NCI-H1694 treated with DMSO at 0.1 percent for 48 hours (cell line): ENCODE measurements around the gene KAZN.

ENCODE experiments used
- DNase-seq: peaks from one replicate; lab custom pipeline; 2025; lab: John Stamatoyannopoulos, UW

KAZN gene

GRCh38 chr1:14713077-14713476 lies 114.6 kb downstream of the KAZN start:
- DNase-seq: no peak

DNA sequence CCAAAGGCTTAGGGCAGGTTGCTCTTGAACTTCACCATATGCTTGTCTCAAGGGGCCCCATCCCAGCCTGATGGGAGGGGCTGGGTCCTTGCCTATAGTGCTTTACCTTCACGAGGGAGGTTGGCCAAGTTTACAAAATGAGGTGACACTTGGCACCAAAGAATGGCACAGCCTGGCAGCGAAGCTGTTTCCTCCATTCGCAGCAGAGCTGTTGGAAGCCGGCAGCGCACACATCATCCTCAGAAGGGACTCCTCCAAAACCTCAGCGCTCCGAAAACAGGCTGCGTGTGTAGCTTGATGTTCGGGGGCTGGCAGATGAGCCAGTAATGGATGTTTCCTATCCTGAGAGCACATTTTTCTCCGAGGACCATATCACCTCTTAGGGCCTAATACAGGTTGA lies 116.8 kb downstream of the KAZN start:
- DNase-seq: no peak

DNA sequence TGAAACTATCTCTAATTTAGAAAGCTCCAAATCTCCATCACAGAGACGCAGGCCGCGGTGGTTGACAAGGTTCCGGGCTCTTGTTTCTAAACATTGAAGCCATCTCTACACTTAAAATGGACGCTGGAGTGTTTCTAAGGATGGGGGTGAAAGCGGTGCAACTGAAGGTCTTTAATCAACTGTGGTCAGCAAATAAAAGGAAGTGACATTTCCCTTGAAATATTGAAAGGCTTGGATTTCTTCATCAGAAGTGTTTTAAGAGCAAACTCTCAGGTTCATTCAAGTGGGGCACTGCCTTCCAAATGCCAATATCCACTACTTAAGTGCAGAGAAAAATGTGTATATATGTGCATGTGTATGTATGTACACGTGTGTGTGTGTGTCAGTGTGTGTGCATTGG lies 117.3 kb downstream of the KAZN start:
- DNase-seq: no peak

DNA sequence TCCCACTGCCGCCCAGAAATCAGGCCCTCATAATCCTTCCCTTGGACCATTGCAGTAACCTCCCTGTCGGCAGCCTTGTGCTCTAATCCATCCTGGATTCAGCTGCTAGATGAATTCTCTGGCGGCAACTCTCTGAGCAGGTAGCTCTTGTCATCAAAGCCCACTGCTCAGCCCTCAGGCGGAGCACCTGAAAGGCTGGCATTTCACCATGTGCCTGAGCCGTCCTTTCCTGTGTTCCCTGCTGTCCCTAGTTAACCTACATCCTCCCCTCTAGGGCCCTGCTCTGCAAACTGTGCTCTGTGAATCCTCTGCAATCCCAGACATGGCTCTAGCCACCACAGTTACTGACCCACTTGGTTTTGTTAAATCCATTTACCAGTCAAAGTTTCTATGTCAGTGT lies 118.0 kb downstream of the KAZN start:
- no peak for DNase-seq

- no peak for DNase-seq
Measured at GRCh38 chr1:14718476-14718875, 120.0 kb downstream of the KAZN start.

- no peak for DNase-seq
Measured at GRCh38 chr1:14723401-14723800, 124.9 kb downstream of the KAZN start.

- DNase-seq: no peak
Measured at GRCh38 chr1:14724246-14724645, 125.8 kb downstream of the KAZN start.

DNA sequence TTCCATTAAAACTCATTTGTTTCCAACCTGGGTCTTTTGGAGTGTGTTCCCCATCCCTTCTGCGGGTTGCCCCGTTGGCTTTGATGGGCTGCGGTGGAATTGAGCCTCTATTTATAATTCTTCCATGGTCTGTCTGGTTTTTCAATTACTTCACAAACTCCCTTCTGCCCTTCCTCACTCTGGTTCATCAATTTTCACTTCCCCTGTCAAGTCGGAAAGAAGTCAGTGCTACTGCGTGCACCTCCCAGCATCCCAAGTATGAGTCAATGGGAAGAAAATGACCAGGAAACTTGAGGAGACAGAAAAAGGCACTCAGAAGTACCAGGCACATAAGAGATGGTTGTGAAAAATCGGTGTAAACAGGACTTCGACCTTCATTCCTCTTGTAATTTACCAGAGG lies 126.2 kb downstream of the KAZN start:
- no peak for DNase-seq

DNA sequence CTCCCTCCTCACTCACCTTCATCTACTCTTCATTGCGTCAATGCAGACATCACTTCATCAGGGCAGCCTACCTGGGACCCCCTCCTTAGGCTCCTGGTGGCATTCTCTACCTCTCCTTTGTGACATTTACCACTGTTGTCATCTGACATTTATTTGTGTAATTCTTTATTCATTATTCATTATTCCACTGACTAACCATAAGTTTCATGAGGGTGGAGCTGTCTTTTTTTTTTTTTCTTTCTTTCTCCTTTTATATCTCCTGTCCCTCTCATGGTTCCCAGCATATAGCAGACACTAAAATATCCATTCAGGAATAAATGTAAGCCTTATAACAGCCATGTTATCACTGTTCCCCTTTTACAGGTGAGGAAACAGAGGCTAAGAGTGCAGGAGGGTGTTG lies 126.8 kb downstream of the KAZN start:
- no peak for DNase-seq

- DNase-seq: no peak
Measured at GRCh38 chr1:14725695-14726094, 127.2 kb downstream of the KAZN start.

- no peak for DNase-seq
Measured at GRCh38 chr1:14726606-14727005, 128.1 kb downstream of the KAZN start.

DNA sequence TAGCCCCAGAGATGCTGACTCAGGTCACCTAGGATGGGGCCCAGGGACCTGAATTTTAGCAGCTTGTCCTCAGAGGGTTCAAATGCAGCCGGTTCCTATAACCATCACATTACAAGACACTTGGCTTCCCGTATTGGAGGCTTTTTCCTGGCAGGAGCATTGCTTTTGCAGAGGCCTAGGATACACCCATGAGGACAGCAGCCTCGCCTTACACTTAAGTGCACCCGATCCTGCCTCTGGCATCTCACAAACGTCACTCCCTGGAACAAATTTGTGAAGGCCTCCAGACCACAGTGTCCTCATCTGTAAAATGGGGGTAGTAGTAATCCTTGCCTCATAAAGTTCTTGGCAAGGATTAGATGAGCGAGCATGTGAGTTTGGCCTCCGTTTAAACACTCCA lies 130.0 kb downstream of the KAZN start:
- no peak for DNase-seq

GRCh38 chr1:14732728-14733047 lies 134.2 kb downstream of the KAZN start:
- no peak for DNase-seq

DNA sequence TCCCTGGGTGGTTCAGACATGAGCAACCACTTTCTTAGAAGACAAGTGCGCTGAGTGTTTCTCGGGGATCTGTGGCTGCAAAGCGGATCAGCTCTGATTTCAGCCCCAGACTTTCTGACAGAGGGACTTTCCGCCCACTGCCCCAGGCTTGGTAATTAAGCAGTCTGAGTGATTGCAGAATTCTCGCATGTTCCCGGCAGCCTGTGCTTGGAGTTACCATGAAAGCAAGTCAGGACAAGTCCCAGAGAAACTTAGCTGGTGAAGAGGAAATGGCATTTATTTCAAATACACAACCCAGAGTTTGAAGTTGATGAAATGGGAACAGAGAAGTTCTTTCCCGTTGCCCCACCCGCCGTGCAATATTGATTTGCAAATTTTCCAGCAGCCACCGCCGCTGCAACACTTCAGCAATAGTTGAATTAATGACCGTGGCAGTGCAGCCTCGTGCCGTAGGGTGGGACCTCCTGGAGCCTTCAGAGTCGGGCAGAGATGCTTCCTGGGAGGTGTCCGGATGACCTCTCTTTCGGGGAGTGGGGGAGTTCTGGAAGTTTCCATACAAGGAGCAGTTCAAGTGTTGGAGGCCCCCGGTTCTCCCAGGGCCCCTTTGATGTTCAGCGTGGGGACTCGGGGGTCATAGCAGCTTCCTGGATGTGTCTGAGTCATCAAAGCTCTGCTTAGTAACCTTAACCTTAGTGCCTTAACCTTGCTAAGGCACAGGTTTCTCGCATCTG lies 134.7 kb downstream of the KAZN start:
- peak; percentile 2 for DNase-seq

GRCh38 chr1:14733779-14734140 lies 135.3 kb downstream of the KAZN start:
- DNase-seq: no peak

DNA sequence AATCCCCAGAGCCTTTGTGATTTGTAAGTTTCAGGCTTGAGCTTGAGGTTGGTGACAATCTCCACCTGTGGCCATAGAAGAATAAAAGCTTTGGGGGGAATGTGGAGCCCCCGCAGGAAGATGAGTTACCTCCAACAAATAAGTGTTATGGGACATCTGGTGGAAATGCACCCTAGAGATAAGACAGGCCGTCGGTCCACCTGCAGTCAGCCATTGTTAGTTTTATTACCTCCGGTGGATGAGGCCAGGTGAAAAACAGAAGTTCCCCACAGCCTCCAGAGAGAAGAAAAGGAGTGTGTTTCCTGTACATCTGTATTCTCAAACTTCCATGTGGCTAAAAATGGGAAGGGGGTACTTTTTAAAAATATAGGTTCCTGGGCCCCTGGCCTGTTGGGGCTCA lies 137.4 kb downstream of the KAZN start:
- DNase-seq: no peak

DNA sequence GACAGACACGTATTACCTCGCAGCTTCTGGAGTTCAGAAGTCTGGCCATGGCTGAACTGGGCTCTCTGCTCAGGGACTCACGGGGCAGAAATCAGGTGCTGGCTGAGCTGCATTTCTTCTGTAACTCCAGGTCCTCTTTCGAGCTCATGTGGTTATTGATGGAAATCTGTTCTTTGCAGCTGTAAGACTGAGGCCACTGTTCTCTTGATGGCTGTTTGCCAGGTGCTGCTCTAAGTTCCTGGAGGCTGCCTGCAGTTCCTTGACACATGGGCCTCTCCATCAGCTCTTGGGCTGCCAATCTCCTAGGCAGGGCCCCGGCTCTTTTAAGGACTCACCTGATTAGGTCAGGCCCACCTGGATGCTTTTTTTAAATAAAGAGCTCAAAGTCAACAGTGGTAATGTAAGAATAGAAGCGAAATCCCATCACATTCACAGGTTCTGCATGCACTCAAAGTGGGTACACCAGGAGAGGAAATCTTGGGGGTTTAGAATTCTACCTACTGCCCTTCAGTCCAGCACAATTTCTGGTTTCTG lies 139.1 kb downstream of the KAZN start:
- no peak for DNase-seq

GRCh38 chr1:14738235-14738634 lies 139.8 kb downstream of the KAZN start:
- no peak for DNase-seq

- DNase-seq: no peak
Measured at GRCh38 chr1:14738647-14739046, 140.2 kb downstream of the KAZN start.

DNA sequence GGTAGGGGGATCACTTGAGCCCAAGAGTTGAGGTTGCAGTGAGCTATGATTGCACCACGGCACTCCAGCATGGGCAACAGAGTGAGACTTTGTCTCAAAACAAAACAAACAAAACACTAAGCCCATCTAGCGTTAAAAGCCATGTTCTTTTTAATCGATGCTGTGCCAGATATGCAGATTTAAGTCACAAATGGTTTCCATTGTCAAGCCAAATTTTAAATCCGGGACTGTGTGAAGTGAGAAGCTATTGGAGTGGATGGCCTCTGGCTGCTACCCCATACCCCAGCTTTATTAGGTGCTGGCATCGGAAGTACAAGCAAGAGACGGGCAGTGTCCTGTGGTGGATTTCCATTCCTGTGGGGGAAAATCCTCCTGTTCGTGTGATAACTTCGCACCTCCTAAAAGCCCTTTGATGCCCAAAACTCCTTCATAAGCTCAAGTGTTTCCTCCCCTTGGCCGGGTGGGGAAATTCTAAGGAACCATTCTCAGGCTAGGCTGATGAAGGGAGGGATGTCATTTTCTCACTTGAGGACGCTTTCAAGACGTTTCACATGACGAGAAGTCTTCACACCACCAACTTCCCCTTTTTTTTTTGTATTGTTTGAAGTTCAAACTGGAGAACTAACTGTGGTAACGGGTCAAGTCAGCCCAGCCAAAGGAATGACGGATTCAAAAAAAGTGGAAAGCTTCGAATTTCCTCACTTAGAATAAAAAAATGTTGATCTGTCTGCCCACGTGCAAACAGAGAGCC lies 140.8 kb downstream of the KAZN start:
- no peak for DNase-seq

DNA sequence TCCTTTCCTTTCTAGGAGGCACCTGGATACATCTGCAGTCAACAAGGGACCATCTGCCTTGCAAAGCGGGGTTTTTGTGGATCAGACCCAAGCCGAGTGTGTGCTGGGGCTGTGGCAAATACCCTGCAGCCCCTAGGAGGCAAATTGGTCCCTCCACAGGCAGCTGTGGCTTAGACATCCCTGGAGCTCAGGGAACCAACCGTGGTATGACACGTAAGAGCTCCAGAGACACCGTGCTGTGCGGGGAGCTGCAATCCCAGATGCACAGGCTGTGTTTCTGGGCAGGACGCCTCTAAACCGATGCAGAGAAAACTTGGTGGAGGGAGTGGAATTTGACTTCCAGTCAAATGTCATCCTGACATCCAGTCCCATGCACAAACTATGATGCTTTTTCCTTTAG lies 141.5 kb downstream of the KAZN start:
- peak; percentile 65 for DNase-seq

- no peak for DNase-seq
Measured at GRCh38 chr1:14741082-14741481, 142.6 kb downstream of the KAZN start.

DNA sequence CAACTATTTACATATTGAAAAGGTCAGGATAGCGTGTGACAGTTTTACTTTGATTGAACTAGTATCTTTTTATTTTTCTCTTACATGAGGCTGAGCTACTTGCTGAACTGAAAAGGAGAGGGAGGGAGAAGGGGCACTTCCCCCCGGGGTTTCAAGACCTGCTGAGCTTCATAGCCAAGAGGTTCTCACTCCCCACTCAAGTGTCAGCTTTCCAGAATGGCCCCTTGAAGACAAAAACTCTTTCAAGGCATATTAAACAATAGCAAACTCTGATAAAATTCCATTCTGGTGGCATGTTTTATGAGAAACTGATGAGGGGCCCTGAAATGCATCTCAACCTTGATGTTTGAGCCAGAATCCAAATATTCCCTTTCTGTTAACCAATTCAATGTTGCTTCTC lies 143.0 kb downstream of the KAZN start:
- no peak for DNase-seq
